GM19452 (cell line): ENCODE results near the gene PPP2R3B.
A peak's percentile ranks its signal among the peaks of the same experiment; 100 is the strongest.
"Not testable (repeated sequence)": the region's sequence is repeated elsewhere in the genome, so short reads cannot be mapped to it uniquely, and the experiment has no call there.

Experiments
- ATAC-seq: cut with Tn5 transposase; IDR thresholded peaks from one replicate; pipeline ENCODE4 v1.9.1; 2021; ENCODE audit not compliant: unreplicated experiment

Gene PPP2R3B

DNA sequence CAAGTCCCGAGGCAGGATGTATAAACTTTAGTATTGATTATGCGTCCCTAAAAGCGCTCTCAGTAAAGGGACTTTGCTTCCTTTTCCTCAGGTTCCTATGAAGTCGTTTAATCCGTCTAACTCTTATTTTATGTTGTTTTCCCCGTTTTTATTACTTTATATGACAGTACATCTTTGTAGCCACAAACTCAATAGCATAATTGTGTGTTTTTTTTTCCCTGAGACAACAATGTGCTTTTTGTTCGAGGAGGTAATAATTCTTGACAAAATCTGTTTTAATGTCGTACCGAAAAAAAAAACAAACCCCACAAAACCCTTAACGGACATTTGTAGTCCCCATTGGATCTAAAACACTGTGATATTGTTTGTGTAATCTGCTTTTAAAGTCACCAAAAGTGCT, 17.9 kb upstream of the PPP2R3B start:
- no peak for ATAC-seq

GRCh38 chrX:402857-403256, 16.1 kb upstream of the PPP2R3B start:
- ATAC-seq = no peak

DNA sequence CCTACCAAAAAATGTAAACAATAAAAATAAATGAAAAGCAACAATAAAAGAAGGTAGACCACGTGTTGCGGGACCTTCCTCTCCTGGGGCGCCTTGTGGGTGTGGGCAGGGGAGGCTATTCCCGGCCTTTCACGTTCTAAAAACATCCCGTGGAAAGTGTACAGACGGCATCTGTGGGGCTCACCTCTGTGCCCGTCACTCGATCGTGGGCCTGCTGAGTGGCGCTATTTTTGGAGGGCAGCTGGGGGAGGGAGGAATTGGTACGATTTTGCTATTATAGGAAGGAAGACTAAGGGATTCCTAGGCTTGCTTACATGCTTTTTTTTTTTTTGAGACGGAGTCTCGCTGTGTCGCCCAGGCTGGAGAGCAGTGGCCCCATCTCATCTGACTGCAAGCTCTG, 13.6 kb upstream of the PPP2R3B start:
- no peak for ATAC-seq

GRCh38 chrX:397575-397974, 10.9 kb upstream of the PPP2R3B start:
- ATAC-seq = no peak

DNA sequence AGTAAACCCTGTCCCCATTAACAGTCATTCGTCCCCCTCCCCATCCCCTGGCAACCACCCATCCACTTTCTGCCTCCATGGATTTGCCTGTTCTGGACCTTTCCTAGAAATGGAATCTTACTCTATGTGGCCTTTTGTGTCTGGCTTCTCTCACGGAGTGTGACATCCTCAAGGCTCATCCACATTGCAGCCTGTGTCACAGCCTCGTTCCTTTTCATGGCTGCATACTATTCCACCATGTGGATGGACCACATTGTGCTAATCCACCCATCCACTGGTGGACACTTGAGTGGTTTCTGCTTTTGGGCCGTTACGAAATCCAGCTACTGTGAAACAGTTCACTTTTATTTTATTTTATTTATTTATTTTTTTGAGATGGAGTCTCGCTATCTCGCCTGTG, 8.1 kb upstream of the PPP2R3B start:
- ATAC-seq = no peak

GRCh38 chrX:392575-392846, 5.8 kb upstream of the PPP2R3B start:
- ATAC-seq = no peak

DNA sequence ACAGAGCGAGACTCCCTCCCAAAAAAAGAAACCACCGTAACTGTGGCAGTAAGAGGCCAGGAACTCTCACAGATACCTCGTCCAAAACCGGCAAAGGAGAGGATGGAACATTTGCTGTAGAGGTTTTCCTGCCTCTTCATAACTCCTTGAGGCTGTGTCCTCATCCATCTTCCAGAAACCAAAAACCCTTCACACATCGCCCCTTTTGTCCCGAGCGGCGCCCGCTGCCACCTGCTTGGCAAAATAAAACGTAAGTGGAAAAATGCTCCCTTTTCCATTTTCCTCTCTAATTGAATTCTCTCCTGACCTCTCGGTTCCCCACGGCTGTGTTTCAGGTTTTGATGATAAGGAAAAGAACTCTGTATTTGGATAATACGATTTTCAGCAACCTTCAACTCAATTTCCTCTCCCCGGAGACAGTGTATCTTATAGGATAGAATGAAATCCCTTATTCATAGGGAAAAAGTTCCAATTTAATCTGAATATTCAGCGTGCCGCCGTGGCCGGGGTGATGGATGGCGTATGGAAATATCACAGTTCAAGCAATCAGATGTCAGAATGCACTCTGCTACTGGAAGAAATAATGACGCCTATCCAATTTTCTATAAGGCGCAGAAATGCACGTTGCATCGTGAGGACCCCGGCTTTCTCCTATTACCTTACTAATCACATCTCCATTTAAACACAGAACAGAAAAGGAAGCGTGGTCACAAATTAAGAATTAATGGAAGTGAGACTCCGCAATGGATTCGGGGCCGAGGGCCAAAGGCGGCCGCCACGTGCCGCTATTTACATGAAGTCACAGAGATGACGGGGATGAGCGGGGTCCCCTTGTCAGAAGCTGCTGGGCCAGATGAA, 5.2 kb upstream of the PPP2R3B start:
- ATAC-seq = no peak

- ATAC-seq = no peak
These were observed 3.8 kb upstream of the PPP2R3B start for GRCh38 chrX:390459-390858.

DNA sequence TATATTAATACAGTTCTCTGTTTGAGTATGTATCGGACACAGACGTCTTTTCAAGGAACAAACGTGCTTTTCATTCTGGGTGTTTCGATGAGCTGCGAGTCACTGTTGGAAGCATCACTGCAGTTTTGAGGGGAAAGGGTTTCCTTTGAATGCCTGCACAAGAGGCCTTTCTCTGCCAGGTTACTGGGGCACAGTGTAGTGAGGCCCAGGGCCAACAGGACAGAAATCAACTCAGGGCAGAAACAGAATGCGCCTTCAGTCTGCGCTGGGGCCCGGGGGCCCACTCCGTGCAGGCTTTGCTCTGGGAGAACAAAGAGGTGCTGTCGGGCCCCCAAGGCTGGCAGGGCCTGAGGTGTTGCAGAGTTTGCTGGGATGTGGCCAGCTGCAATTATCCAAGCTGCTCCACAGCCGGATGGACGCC, 2.3 kb upstream of the PPP2R3B start:
- no peak for ATAC-seq

DNA sequence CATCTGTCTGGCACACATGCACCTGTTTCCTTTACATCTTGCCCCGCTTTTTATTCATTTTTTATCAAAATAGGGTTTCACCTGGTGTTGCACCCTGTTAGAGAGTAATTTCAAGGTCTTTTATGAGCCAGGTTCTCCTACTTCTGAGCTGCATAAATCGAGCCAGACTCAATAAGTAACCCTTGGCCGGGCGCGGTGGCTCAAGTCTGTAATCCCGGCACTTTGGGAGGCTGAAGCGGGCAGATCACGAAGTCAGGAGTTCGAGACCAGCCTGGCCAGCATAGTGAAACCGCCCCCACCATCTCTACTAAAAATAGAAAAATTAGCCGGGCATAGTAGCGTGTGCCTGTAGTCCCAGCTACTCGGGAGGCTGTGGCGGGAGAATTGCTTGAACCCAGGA, 1.0 kb upstream of the PPP2R3B start:
- ATAC-seq = no peak

DNA sequence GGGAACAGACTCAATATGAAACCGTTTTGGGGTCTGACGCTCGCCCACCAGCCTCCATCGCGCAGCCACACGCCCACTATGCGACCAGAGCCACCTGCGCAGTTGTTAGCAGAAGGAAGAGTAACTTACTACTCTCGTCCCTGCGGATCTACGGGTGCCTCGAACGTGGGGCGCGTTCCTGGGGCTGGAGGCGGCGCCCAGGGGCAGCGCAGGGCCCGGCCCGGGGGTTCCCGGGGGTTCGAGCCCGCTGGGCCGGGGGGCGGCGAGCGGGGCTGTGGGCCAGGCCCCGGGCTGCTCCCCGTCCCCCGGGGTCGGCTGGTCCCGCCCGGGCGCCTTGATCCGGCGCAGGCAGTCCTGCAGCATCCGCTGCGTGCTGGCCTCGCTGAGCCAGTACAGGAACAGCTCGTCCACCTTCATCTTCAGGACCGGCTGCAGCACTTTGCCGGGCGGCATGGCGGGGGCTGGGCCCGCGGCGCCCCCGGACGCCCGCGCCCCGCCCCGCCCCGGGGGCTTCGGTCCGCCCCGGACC, 404 bp downstream of the PPP2R3B start:
- ATAC-seq = peak; percentile 34

GRCh38 chrX:385736-386135, 971 bp downstream of the PPP2R3B start:
- ATAC-seq = not testable (repeated sequence)

GRCh38 chrX:384861-385260, 1.8 kb downstream of the PPP2R3B start:
- no peak for ATAC-seq

DNA sequence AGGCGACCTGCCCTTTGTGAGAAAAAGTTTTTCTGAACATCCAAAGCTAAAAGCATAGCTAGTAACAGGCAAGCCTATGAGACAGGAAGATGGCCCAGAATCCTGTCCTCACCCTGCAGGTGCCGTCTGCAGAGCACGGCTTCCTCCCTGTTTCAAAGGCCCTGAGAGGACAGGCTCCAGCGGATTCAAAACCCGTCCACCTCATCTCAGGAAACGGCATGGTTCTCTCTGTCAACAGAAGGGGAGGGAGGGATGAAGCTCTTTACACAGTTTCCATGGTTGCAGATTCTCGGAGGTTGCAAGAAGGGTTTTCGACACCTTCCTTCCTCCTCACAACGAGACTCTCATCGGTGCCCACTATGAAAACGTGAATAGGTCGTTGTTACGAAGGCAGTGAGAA, 8.3 kb downstream of the PPP2R3B start:
- no peak for ATAC-seq

- ATAC-seq = not testable (repeated sequence)
These were observed 10.5 kb downstream of the PPP2R3B start for GRCh38 chrX:376206-376605.

DNA sequence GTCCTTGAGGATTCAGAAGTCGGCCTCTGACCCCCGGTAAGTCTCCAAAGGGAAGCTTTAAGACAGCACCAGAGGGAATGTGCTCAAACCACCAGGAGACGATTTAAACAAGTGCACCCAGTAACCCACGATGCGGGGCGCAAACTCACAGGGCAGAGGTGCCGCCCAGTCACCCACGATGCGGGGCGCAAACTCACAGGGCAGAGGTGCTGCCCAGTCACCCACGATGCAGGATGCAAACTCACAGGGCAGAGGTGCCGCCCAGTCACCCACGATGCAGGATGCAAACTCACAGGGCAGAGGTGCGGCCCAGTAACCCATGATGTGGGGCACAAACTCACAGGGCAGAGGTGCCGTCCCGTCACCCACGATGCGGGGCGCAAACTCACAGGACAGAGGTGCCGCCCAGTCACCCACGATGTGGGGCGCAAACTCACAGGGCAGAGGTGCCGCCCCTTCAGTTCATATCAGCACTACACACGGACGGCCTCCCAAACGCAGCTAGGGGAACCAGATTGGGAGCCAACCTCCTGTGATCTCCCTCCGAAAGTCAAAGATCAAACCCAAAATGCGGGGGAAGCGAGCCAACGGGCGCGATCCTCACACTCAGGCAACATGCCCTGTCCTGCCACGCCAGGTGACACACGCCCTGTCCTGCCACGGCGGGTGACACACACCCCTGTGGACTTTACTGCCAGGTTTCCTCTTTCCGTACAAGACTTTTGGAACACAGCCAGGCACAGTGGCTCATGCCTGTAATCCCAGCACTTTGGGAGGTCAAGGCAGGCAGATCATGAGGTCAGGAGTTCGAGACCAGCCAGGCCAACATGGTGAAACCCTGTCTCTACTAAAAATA, 11.3 kb downstream of the PPP2R3B start:
- ATAC-seq = no peak

- no peak for ATAC-seq
These were observed 12.1 kb downstream of the PPP2R3B start for GRCh38 chrX:374596-374995.

- no peak for ATAC-seq
These were observed 12.9 kb downstream of the PPP2R3B start for GRCh38 chrX:373641-374471.

GRCh38 chrX:372856-373640, 13.7 kb downstream of the PPP2R3B start:
- no peak for ATAC-seq

- ATAC-seq = no peak
These were observed 14.8 kb downstream of the PPP2R3B start for GRCh38 chrX:371907-372306.
